ENCODE data around the gene FAM193A. TPM values are rescaled to one million over a fixed set of nuclear protein-coding genes. Genes with fewer than 3 reads are reported as not detected.

FAM193A gene
- total and polyA plus RNA-seq, 2 experiments from 2014 or later = 12.0 to 22.9 TPM

- Histone ChIP-seq H3F3A (replicated peaks; ENCODE audit: low read depth) (peaks cover 20% of the 10 kb centered on the region), H3K4me1 (ENCODE audit: insufficient read depth) (no peaks in the 10 kb centered on the region), H2AFZ (no peak overlapping the region), H3K27me3 (ENCODE audit: insufficient read depth) (no peaks in the 10 kb centered on the region), H3K4me3 (no peak overlapping the region), H3K9me2 (ENCODE audit: insufficient read depth) (no peaks in the 10 kb centered on the region), H3K79me2 (replicated peaks; ENCODE audit: insufficient read depth) (peaks cover 83% of the 10 kb centered on the region), H4K20me1 (replicated peaks; ENCODE audit: insufficient read depth) (peaks cover 62% of the 10 kb centered on the region), H3K4me2 (no peak overlapping the region), H3K36me3 (ENCODE audit: insufficient read depth) (peaks cover 65% of the 10 kb centered on the region), H3K27ac (ENCODE audit: low read depth) (no peak overlapping the region)
- Mint-ChIP-seq H3K27me3 (ENCODE audit: insufficient read depth, low read depth, poor library complexity) (no peaks in the 10 kb centered on the region), H3K9me3 (no peaks in the 10 kb centered on the region), H3K36me3 (ENCODE audit: low read depth) (peaks cover 92% of the 10 kb centered on the region), H3K4me3 (no peak overlapping the region), H3K4me1 (no peaks in the 10 kb centered on the region), H3K27ac (no peak overlapping the region)
- DNase-seq (ENCODE audit: low spot score) (no peak), ATAC-seq (no peak)
- TF ChIP-seq, protein P1, sequence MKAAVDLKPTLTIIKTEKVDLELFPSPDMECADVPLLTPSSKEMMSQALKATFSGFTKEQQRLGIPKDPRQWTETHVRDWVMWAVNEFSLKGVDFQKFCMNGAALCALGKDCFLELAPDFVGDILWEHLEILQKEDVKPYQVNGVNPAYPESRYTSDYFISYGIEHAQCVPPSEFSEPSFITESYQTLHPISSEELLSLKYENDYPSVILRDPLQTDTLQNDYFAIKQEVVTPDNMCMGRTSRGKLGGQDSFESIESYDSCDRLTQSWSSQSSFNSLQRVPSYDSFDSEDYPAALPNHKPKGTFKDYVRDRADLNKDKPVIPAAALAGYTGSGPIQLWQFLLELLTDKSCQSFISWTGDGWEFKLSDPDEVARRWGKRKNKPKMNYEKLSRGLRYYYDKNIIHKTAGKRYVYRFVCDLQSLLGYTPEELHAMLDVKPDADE (IDR thresholded peaks at IDR 0.05) = no peak
- no peak for TF ChIP-seq JUNB (IDR thresholded peaks at IDR 0.05; ENCODE audit: unreplicated experiment)
Measured at GRCh38 chr4:2497324-2497723, 39.1 kb upstream of the FAM193A start.

GRCh38 chr4:2497931-2498330, 38.5 kb upstream of the FAM193A start:
- Histone ChIP-seq H3K4me1 (ENCODE audit: insufficient read depth) (no peaks in the 10 kb centered on the region), H3K9me2 (ENCODE audit: insufficient read depth) (no peaks in the 10 kb centered on the region), H4K20me1 (replicated peaks; ENCODE audit: insufficient read depth) (peaks cover 59% of the 10 kb centered on the region), H3K36me3 (ENCODE audit: insufficient read depth) (peaks cover 59% of the 10 kb centered on the region), H3K27ac (ENCODE audit: low read depth) (no peak overlapping the region), H3K27me3 (ENCODE audit: insufficient read depth) (no peaks in the 10 kb centered on the region), H2AFZ (no peak overlapping the region), H3K79me2 (replicated peaks; ENCODE audit: insufficient read depth) (peaks cover 83% of the 10 kb centered on the region), H3K4me2 (no peak overlapping the region), H3K4me3 (no peak overlapping the region), H3F3A (replicated peaks; ENCODE audit: low read depth) (peaks cover 16% of the 10 kb centered on the region)
- H3K9me3 Mint-ChIP-seq = no peaks in the 10 kb centered on the region
- DNase-seq (ENCODE audit: low spot score) (no peak), ATAC-seq (no peak)
- TF ChIP-seq, protein P2, sequence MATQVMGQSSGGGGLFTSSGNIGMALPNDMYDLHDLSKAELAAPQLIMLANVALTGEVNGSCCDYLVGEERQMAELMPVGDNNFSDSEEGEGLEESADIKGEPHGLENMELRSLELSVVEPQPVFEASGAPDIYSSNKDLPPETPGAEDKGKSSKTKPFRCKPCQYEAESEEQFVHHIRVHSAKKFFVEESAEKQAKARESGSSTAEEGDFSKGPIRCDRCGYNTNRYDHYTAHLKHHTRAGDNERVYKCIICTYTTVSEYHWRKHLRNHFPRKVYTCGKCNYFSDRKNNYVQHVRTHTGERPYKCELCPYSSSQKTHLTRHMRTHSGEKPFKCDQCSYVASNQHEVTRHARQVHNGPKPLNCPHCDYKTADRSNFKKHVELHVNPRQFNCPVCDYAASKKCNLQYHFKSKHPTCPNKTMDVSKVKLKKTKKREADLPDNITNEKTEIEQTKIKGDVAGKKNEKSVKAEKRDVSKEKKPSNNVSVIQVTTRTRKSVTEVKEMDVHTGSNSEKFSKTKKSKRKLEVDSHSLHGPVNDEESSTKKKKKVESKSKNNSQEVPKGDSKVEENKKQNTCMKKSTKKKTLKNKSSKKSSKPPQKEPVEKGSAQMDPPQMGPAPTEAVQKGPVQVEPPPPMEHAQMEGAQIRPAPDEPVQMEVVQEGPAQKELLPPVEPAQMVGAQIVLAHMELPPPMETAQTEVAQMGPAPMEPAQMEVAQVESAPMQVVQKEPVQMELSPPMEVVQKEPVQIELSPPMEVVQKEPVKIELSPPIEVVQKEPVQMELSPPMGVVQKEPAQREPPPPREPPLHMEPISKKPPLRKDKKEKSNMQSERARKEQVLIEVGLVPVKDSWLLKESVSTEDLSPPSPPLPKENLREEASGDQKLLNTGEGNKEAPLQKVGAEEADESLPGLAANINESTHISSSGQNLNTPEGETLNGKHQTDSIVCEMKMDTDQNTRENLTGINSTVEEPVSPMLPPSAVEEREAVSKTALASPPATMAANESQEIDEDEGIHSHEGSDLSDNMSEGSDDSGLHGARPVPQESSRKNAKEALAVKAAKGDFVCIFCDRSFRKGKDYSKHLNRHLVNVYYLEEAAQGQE (IDR thresholded peaks at IDR 0.05; ENCODE audit: unreplicated experiment) = no peak
- TF ChIP-seq ZNF331 (CRISPR knock-in tag; IDR thresholded peaks at IDR 0.05; ENCODE audit: low read depth) (no peak), CREB1 (CRISPR knock-in tag; IDR thresholded peaks at IDR 0.05; ENCODE audit: low read depth) (no peak), NANOG (IDR thresholded peaks at IDR 0.05; ENCODE audit: borderline replicate concordance) (no peak), CTCF (conservative IDR thresholded peaks at IDR 0.05; ENCODE audit: low read depth in 2 of 2) (no peak)
- TF ChIP-seq, protein P1 (IDR thresholded peaks at IDR 0.05) = no peak
- no peaks in the 10 kb centered on the region for H3K4me1 Mint-ChIP-seq
- H3K4me3 Mint-ChIP-seq = no peak overlapping the region
- no peaks in the 10 kb centered on the region for H3K27me3 Mint-ChIP-seq (ENCODE audit: insufficient read depth, low read depth, poor library complexity)
- H3K27ac Mint-ChIP-seq = no peak overlapping the region
- peaks cover 89% of the 10 kb centered on the region for H3K36me3 Mint-ChIP-seq (ENCODE audit: low read depth)
